Fibroblast of the conjunctiva (primary cell): ENCODE results near the gene DEAF1.

Experiments used
- DNase-seq: peaks from one replicate; pipeline ENCODE4 v3.0.0-alpha.2; 2010; ENCODE audit warnings: low read depth

The DEAF1 gene

GRCh38 chr11:610146-610801, 84.7 kb downstream of the DEAF1 start:
- DNase-seq = no peak

- DNase-seq = no peak
Measured at GRCh38 chr11:609341-609811, 85.6 kb downstream of the DEAF1 start.

- no peak for DNase-seq
Measured at GRCh38 chr11:608791-609251, 86.2 kb downstream of the DEAF1 start.

GRCh38 chr11:607971-608659, 86.9 kb downstream of the DEAF1 start:
- no peak for DNase-seq

- DNase-seq = no peak
Measured at GRCh38 chr11:607020-607780, 87.8 kb downstream of the DEAF1 start.

DNA sequence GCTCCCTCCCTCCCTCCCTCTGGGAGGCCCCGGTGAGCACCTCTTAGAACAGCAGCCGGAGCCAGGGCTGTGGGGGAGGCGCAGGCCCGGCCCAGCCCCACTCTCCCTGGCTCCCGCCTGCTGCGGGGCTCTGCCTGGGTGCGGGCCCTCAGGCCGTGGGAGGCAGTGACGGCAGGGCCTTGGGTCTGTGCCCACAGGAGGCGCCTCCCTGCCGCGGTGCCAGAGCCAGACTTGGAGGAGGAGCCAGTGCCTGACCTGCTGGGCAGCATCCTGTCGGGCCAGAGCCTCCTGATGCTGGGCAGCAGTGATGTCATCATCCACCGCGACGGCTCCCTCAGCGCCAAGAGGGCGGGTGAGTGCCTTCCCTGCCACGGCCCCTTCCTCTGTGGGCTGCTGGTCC, 88.8 kb downstream of the DEAF1 start:
- peak; percentile 45 for DNase-seq

GRCh38 chr11:605286-606129, 89.5 kb downstream of the DEAF1 start:
- no peak for DNase-seq

DNA sequence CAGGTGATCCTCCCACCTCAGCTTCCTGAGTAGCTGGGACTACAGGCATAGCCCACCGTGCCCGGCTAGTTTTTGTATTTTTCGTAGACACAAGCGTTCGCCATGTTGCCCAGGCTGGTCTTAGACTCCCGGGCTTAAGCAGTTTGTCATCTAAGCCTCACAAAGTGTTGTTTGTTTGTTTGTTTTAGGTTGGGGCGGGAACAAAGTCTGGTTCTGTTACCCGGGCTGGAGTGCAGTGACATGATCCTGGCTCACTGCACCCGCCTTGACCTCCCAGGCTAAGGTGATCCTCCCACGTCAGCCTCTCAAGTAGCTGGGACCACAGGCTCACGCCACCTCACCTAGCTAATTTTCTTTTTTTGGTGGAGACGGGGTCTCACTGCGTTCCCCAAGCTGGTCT, 91.9 kb downstream of the DEAF1 start:
- DNase-seq = no peak

- DNase-seq = no peak
Measured at GRCh38 chr11:601573-602245, 93.3 kb downstream of the DEAF1 start.

- no peak for DNase-seq
Measured at GRCh38 chr11:598005-598680, 96.9 kb downstream of the DEAF1 start.

- DNase-seq = no peak
Measured at GRCh38 chr11:597166-597725, 97.8 kb downstream of the DEAF1 start.

DNA sequence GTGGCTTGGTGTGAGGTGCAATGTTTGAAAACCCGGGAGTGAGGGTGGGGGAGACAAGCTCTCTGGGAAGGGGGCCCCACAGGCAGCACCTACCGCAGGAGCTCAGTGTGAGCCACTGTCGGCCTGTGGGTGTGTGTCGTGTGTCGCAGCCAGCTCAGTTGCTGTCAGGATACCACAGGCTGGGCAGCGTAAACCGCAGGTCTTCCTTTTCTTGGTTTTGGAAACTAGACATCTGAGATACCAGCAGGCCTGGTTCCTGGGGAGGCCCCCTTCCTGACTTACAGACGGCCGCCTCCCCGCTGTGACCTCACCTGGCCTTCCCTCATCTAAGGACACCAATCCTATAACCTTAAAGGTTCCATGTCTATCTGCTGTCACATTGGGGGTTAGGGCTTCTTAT, 98.6 kb downstream of the DEAF1 start:
- no peak for DNase-seq

- DNase-seq = no peak
Measured at GRCh38 chr11:595400-595799, 99.6 kb downstream of the DEAF1 start.
